SKM-1 (cell line): ENCODE measurements around the gene LRRC23.

Experiments used
- DNase-seq: peaks from one replicate; lab custom pipeline; 2025; ENCODE audit not compliant: unreplicated experiment; lab: John Stamatoyannopoulos, UW

LRRC23 gene

GRCh38 chr12:6956021-6956727 lies 51.6 kb downstream of the LRRC23 start:
- DNase-seq: no peak

- DNase-seq: no peak
Observed at GRCh38 chr12:6957151-6957701, 52.6 kb downstream of the LRRC23 start.

- DNase-seq: no peak
Observed at GRCh38 chr12:6957741-6958608, 53.4 kb downstream of the LRRC23 start.

GRCh38 chr12:6958609-6959057 lies 54.0 kb downstream of the LRRC23 start:
- DNase-seq: no peak

- peak; percentile 25 for DNase-seq
Observed at GRCh38 chr12:6959058-6959804, 54.6 kb downstream of the LRRC23 start.

GRCh38 chr12:6959805-6960592 lies 55.4 kb downstream of the LRRC23 start:
- no peak for DNase-seq

- DNase-seq: no peak
Observed at GRCh38 chr12:6960593-6961277, 56.1 kb downstream of the LRRC23 start.

GRCh38 chr12:6961278-6961694 lies 56.7 kb downstream of the LRRC23 start:
- DNase-seq: no peak

- DNase-seq: no peak
Observed at GRCh38 chr12:6961695-6962284, 57.2 kb downstream of the LRRC23 start.

GRCh38 chr12:6962285-6963015 lies 57.8 kb downstream of the LRRC23 start:
- no peak for DNase-seq

- no peak for DNase-seq
Observed at GRCh38 chr12:6963016-6963731, 58.6 kb downstream of the LRRC23 start.
